ENCODE results near the gene CLK3. TPM values are rescaled to one million over a fixed set of nuclear protein-coding genes. Genes with fewer than 3 reads are reported as not detected.

CLK3 gene
- total and polyA plus RNA-seq, 2 of the 13 experiments (the other 11 are each of a cell fraction or from before 2014, with no cell fraction given): 41.5 to 82.0 TPM

DNA sequence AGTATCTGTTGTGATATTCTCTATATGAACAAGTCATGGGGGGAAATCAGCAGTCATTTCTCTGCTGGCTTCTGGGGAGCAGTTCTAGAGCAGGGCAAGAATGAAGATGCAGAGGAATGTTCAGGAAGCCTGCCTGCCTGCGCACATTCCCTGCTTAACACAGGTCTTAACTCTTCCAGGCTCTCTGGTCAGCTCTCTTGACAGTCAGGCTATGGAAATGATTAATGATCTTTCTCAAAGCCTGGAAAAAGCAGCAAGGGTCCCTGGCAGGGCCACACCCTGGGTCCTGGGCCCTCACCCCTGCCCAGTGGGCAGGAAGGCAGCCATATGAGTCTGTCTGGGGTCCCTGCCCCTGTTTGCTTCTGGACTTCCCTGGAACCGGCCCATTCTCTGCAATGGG lies 31.4 kb upstream of the CLK3 start:
- WGBS (ENCODE audit: low lambda C conversion rate): 90% methylated on average over 2 of the region's 2 CpGs
- H3K9ac ChIP-seq (ENCODE audit: insufficient read depth, low read depth, low read length): no peak overlapping the region
- TF ChIP-seq TGIF2 (CRISPR knock-in tag; IDR thresholded peaks at IDR 0.05) (no peak), ZNF263 (CRISPR knock-in tag; IDR thresholded peaks at IDR 0.05) (no peak), NFRKB (IDR thresholded peaks at IDR 0.05) (no peak), AHDC1 (CRISPR knock-in tag; IDR thresholded peaks at IDR 0.05; ENCODE audit: borderline replicate concordance) (no peak)
- no peaks in the 10 kb centered on the region for H3K9me3 ChIP-seq (ENCODE audit: low read length)
- in situ Hi-C loops (cut with HindIII; ENCODE audit: extremely low pct_ligation_motif_present, low pct_unique_long_range_greater_than_20kb) (no loop called here), intact Hi-C loops (cut with micrococcal nuclease; ENCODE audit: unreplicated experiment) (no loop called here)
- ChIA-PET POLR2A (no interaction called here), CTCF (ENCODE audit: low intra/inter-chr PET ratio, low total read pairs) (no interaction called here)
- H3K4me1 ChIP-seq (ENCODE audit: insufficient read depth, low read length): no peaks in the 10 kb centered on the region
- H3K79me2 ChIP-seq (ENCODE audit: insufficient read depth, low read length): no peaks in the 10 kb centered on the region
- H4K20me1 ChIP-seq (ENCODE audit: insufficient read depth, low read length): no peaks in the 10 kb centered on the region
- no peak overlapping the region for H3K4me2 ChIP-seq (ENCODE audit: low read depth, low read length)
- H2AFZ ChIP-seq (ENCODE audit: low read length): no peak overlapping the region
- no peak overlapping the region for H3K4me3 ChIP-seq (replicated peaks in 1 of 3; ENCODE audit: insufficient read depth in 1 of 3, low read depth in 2 of 3, low read length in 3 of 3)
- no peaks in the 10 kb centered on the region for H3K27me3 ChIP-seq (ENCODE audit: control insufficient read depth in 1 of 2, insufficient read depth in 2 of 2, low read length in 2 of 2)
- DNase-seq (ENCODE audit: low spot score) (no peak), ATAC-seq (no peak), FAIRE-seq (no peak)
- H3K27ac ChIP-seq (ENCODE audit: extremely low read length, insufficient read depth, low read length): no peak overlapping the region
- BruUV-seq (replicated peaks): no TSS peak
- H3K36me3 ChIP-seq (replicated peaks in 1 of 2; ENCODE audit: control insufficient read depth in 1 of 2, insufficient read depth in 2 of 2, low read length in 2 of 2): peaks cover 6 to 7% of the 10 kb centered on the region in 2 experiments; a peak in 3 of 5 replicates
